WTC11 (cell line): ENCODE results near the gene COMMD7. TPM values are rescaled to one million over a fixed set of nuclear protein-coding genes. Genes with fewer than 3 reads are reported as not detected.

Source experiments
- ATAC-seq: fragments of 200-7000 bp; cut with Tn5 transposase; 2 replicates; pipeline ENCODE4 v1.10.0; 2021; ENCODE audit warnings: mild to moderate bottlenecking, moderate library complexity
- CTCF ChIA-PET: fragments of 300-600 bp; sonication (Branson Sonifier 250); formaldehyde crosslinking; loops from one replicate; lab custom pipeline; 2021; ENCODE audit warnings: antibody characterized with exemption; lab: Charles Lee
- POLR2A ChIA-PET: fragments of 350-600 bp; sonication (Branson Sonifier 250); formaldehyde crosslinking; loops from one replicate; lab custom pipeline; 2021; ENCODE audit warnings: antibody characterized with exemption; lab: Charles Lee
- DNase-seq: peaks from one replicate; pipeline ENCODE4 v3.0.0; 2021; ENCODE audit warnings: low spot score
- H3K27ac Mint-ChIP-seq: 2 replicates; pipeline ENCODE4 v1.8.0; 2021; ENCODE audit warnings: mixed read lengths
- H3K27me3 Mint-ChIP-seq: 2 replicates; pipeline ENCODE4 v1.8.0; 2021; ENCODE audit warnings: low read depth, mild to moderate bottlenecking, moderate library complexity, mixed read lengths
- H3K36me3 Mint-ChIP-seq: 2 replicates; pipeline ENCODE4 v1.8.0; 2021; ENCODE audit warnings: mixed read lengths
- H3K4me1 Mint-ChIP-seq: 2 replicates; pipeline ENCODE4 v1.8.0; 2022; ENCODE audit warnings: mixed read lengths
- H3K4me3 Mint-ChIP-seq: 2 replicates; pipeline ENCODE4 v1.8.0; 2021; ENCODE audit warnings: mild to moderate bottlenecking, moderate library complexity, mixed read lengths
- H3K9me3 Mint-ChIP-seq: 2 replicates; pipeline ENCODE4 v1.8.0; 2021; ENCODE audit warnings: mixed read lengths
- CREB1 ChIP-seq: sonication (generic); formaldehyde crosslinking; IDR thresholded peaks from 2 replicates; pipeline ENCODE4 v1.8.0; 2023; ENCODE audit warnings: mild to moderate bottlenecking, missing genetic modification reagents
- ETV6 ChIP-seq: sonication (generic); formaldehyde crosslinking; IDR thresholded peaks from 2 replicates; pipeline ENCODE4 v1.8.1; 2022; ENCODE audit warnings: mild to moderate bottlenecking, missing genetic modification reagents
- FOXP4 ChIP-seq: sonication (generic); formaldehyde crosslinking; IDR thresholded peaks from 2 replicates; pipeline ENCODE4 v1.8.0; 2022; ENCODE audit warnings: mild to moderate bottlenecking, missing genetic modification reagents
- IRF1 ChIP-seq: sonication (generic); formaldehyde crosslinking; IDR thresholded peaks from 2 replicates; pipeline ENCODE4 v1.8.0; 2023; ENCODE audit warnings: missing genetic modification reagents
- IRF2 ChIP-seq: sonication (generic); formaldehyde crosslinking; IDR thresholded peaks from 2 replicates; pipeline ENCODE4 v1.8.0; 2022; ENCODE audit warnings: low read depth, missing genetic modification reagents, borderline replicate concordance
- JAZF1 ChIP-seq: fragments of 250-450 bp; sonication (Bioruptor Pico); IDR thresholded peaks from 2 replicates; pipeline ENCODE4 v1.9.0; 2021; ENCODE audit warnings: moderate library complexity, mild to moderate bottlenecking, inconsistent platforms
- SP1 ChIP-seq: sonication (generic); formaldehyde crosslinking; conservative IDR thresholded peaks from 2 replicates; pipeline ENCODE4 v1.8.1; 2022; ENCODE audit warnings: missing genetic modification reagents
- STAT6 ChIP-seq: sonication (generic); formaldehyde crosslinking; conservative IDR thresholded peaks from 2 replicates; pipeline ENCODE4 v1.8.1; 2023; ENCODE audit warnings: mild to moderate bottlenecking, low read depth, missing genetic modification reagents, moderate library complexity
- ZNF138 ChIP-seq: sonication (generic); formaldehyde crosslinking; conservative IDR thresholded peaks from 2 replicates; pipeline ENCODE4 v1.8.1; 2022; ENCODE audit warnings: mild to moderate bottlenecking, moderate library complexity, missing genetic modification reagents
- ZNF317 ChIP-seq: sonication (generic); formaldehyde crosslinking; IDR thresholded peaks from 2 replicates; pipeline ENCODE4 v1.8.1; 2023; ENCODE audit warnings: low read depth, mild to moderate bottlenecking, moderate library complexity, missing genetic modification reagents, borderline replicate concordance
- ZNF396 ChIP-seq: fragments of 250-450 bp; sonication (Bioruptor Pico); IDR thresholded peaks from 2 replicates; pipeline ENCODE4 v1.8.0; 2021; ENCODE audit warnings: mild to moderate bottlenecking, moderate library complexity, borderline replicate concordance
- ZSCAN18 ChIP-seq: fragments of 250-450 bp; sonication (Bioruptor Pico); IDR thresholded peaks from 2 replicates; pipeline ENCODE4 v2.1.2; 2022; ENCODE audit warnings: mild to moderate bottlenecking, moderate library complexity
- total RNA-seq: library from RNA; stranded (reverse); gene quantifications from 3 replicates; pipeline ENCODE4 v1.2.3, GENCODE V29; 2021
- TF ChIP-seq, protein P1 (sequence below): fragments of 250-450 bp; sonication (Bioruptor Pico); IDR thresholded peaks from 2 replicates; pipeline ENCODE4 v1.8.0; 2021; ENCODE audit warnings: mild to moderate bottlenecking
- TF ChIP-seq, protein P2 (sequence below): sonication (generic); formaldehyde crosslinking; IDR thresholded peaks from 2 replicates; pipeline ENCODE4 v1.8.0; 2023; ENCODE audit warnings: missing genetic modification reagents, mild to moderate bottlenecking, borderline replicate concordance
- TF ChIP-seq, protein P3 (sequence below): sonication (generic); formaldehyde crosslinking; IDR thresholded peaks from 2 replicates; pipeline ENCODE4 v1.8.1; 2023; ENCODE audit warnings: mild to moderate bottlenecking, missing genetic modification reagents, moderate library complexity

The COMMD7 gene
- total RNA-seq, 1 experiment from 2014 or later, result 42.3 TPM

DNA sequence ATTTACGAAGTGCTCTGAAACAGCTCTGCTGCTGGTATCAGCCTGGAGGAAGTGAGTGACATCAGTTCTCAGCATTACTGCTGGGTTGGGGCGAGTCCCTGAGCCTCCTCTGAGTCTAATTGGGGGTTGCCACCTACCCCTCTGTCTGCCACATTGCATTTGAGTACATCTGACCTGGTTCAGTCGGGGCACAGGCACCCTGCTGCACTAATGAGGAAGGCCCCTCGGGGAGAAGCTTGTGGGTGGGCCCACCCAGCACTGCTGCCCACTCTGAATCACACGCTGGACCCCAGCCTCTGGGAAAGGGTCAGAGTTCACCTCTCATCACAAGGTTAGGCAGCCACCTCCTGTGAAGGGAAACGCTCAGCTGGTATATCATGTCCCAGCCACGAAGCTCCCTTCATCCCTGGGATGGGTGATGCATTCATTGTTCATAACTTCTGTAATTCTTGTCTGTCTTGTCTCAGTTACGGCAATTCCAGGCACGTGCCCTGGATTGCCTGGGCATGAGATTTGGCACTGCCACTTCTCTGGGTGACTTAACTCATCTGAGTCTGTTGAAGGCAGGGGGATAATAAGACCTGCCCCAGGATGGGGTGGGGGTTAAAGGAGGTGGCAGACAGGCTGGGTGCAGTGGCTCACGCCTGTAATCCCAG, 32.2 kb upstream of the COMMD7 start:
- DNase-seq (no peak), ATAC-seq (no peak)
- Mint-ChIP-seq H3K4me3 (peak overlapping the region; percentile 50), H3K9me3 (no peaks in the 10 kb centered on the region), H3K27ac (peak overlapping the region; percentile 95), H3K4me1 (peaks cover 95% of the 10 kb centered on the region), H3K27me3 (no peaks in the 10 kb centered on the region), H3K36me3 (peaks cover 36% of the 10 kb centered on the region)
- TF ChIP-seq ETV6 (CRISPR knock-in tag), result peak; percentile 19; the same call in 1 of the 2 replicates
- TF ChIP-seq JAZF1 (CRISPR knock-in tag), result no peak
- ChIA-PET POLR2A (interaction anchor here (1.2 kb wide), 1 partner anchor 9 kb away, joined by 4 read pairs; no protein-coding TSS in a partner anchor), CTCF (interaction anchor here (1.0 to 6.2 kb wide), 3 partner anchors 9 to 101 kb away, joined by 3 to 138 read pairs (median 121); partner anchors contain the start of genes C20orf203 and DNMT3B)

DNA sequence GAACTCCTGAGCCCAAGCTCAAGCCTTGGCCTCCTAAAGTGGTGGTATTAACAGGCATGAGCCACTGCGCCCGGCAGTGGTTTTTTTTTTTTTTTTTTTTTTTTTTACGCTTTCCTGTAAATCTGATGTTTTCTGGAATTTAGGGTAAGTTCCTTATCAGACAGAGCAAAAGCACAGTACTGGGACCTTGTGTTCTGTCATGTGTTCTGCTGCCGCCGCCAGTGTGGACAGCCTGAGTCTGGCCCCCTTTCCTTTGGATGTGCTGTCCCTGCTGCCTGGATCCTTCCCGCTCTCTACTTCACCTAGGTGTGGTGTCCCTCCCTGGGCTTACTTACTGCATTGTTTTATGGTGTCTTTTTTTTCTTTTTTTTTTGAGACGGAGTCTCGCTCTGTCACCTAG, 30.6 kb upstream of the COMMD7 start:
- TF ChIP-seq IRF2, result no peak
- no peak for TF ChIP-seq ZNF396 (CRISPR knock-in tag)
- no peak for TF ChIP-seq CREB1
- TF ChIP-seq, protein P1, sequence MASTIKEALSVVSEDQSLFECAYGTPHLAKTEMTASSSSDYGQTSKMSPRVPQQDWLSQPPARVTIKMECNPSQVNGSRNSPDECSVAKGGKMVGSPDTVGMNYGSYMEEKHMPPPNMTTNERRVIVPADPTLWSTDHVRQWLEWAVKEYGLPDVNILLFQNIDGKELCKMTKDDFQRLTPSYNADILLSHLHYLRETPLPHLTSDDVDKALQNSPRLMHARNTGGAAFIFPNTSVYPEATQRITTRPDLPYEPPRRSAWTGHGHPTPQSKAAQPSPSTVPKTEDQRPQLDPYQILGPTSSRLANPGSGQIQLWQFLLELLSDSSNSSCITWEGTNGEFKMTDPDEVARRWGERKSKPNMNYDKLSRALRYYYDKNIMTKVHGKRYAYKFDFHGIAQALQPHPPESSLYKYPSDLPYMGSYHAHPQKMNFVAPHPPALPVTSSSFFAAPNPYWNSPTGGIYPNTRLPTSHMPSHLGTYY (CRISPR knock-in tag), result no peak
- no peak for TF ChIP-seq ZSCAN18 (CRISPR knock-in tag)
- no peak for TF ChIP-seq ZNF138
- TF ChIP-seq, protein P2, sequence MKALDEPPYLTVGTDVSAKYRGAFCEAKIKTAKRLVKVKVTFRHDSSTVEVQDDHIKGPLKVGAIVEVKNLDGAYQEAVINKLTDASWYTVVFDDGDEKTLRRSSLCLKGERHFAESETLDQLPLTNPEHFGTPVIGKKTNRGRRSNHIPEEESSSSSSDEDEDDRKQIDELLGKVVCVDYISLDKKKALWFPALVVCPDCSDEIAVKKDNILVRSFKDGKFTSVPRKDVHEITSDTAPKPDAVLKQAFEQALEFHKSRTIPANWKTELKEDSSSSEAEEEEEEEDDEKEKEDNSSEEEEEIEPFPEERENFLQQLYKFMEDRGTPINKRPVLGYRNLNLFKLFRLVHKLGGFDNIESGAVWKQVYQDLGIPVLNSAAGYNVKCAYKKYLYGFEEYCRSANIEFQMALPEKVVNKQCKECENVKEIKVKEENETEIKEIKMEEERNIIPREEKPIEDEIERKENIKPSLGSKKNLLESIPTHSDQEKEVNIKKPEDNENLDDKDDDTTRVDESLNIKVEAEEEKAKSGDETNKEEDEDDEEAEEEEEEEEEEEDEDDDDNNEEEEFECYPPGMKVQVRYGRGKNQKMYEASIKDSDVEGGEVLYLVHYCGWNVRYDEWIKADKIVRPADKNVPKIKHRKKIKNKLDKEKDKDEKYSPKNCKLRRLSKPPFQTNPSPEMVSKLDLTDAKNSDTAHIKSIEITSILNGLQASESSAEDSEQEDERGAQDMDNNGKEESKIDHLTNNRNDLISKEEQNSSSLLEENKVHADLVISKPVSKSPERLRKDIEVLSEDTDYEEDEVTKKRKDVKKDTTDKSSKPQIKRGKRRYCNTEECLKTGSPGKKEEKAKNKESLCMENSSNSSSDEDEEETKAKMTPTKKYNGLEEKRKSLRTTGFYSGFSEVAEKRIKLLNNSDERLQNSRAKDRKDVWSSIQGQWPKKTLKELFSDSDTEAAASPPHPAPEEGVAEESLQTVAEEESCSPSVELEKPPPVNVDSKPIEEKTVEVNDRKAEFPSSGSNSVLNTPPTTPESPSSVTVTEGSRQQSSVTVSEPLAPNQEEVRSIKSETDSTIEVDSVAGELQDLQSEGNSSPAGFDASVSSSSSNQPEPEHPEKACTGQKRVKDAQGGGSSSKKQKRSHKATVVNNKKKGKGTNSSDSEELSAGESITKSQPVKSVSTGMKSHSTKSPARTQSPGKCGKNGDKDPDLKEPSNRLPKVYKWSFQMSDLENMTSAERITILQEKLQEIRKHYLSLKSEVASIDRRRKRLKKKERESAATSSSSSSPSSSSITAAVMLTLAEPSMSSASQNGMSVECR (CRISPR knock-in tag), result no peak
- no peak for TF ChIP-seq FOXP4 (CRISPR knock-in tag)
- TF ChIP-seq SP1 (CRISPR knock-in tag), result no peak
- TF ChIP-seq IRF1, result no peak
- TF ChIP-seq ZNF317 (CRISPR knock-in tag), result no peak
- TF ChIP-seq, protein P3, sequence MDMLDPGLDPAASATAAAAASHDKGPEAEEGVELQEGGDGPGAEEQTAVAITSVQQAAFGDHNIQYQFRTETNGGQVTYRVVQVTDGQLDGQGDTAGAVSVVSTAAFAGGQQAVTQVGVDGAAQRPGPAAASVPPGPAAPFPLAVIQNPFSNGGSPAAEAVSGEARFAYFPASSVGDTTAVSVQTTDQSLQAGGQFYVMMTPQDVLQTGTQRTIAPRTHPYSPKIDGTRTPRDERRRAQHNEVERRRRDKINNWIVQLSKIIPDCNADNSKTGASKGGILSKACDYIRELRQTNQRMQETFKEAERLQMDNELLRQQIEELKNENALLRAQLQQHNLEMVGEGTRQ (CRISPR knock-in tag), result no peak
- no peak for TF ChIP-seq STAT6
- H3K36me3 Mint-ChIP-seq, result peaks cover 41% of the 10 kb centered on the region
- peak overlapping the region; percentile 91 for H3K27ac Mint-ChIP-seq
- no peaks in the 10 kb centered on the region for H3K27me3 Mint-ChIP-seq
- ChIA-PET CTCF (interaction anchor here (0.6 to 1.3 kb wide), 8 partner anchors 9 to 100 kb away, joined by 3 to 6 read pairs (median 4); partner anchors contain the start of genes C20orf203 and COMMD7), POLR2A (interaction anchor here (0.6 to 1.2 kb wide), 3 partner anchors 9 to 62 kb away, joined by 3 to 4 read pairs (median 3); no protein-coding TSS in a partner anchor)
- peaks cover 96% of the 10 kb centered on the region for H3K4me1 Mint-ChIP-seq
- DNase-seq, result no peak
- peak overlapping the region; percentile 47 for H3K4me3 Mint-ChIP-seq
- no peak for ATAC-seq
- no peaks in the 10 kb centered on the region for H3K9me3 Mint-ChIP-seq
